OCI-LY7 (cell line): ENCODE measurements around the gene NTM. TPM values are rescaled to one million over a fixed set of nuclear protein-coding genes. Genes with fewer than 3 reads are reported as not detected.

Experiments used
- BruUV-seq: library from RNA; stranded (reverse); fragments of 400-500 nt; replicated peaks from 2 replicates; lab custom pipeline; 2021; lab: Mats Ljungman, UMichigan
- CTCF ChIA-PET: fragments of 300-600 bp; sonication (Branson Sonifier 250); formaldehyde crosslinking; loops from one replicate; lab custom pipeline; 2022; ENCODE audit warnings: antibody characterized with exemption; ENCODE audit not compliant: unreplicated experiment; lab: Charles Lee
- POLR2A ChIA-PET: fragments of 300-600 bp; sonication (Branson Sonifier 250); formaldehyde crosslinking; loops from one replicate; lab custom pipeline; 2022; ENCODE audit warnings: antibody characterized with exemption; lab: Charles Lee
- DNase-seq: peaks from one replicate; pipeline ENCODE4 v3.0.0-alpha.2; 2015; ENCODE audit warnings: low spot score
- H2AFZ ChIP-seq: fragments of 200-600 bp; sonication (generic), shearing (Covaris generic); 2 replicates; pipeline ENCODE4 v1.6.1; 2014; ENCODE audit warnings: mild to moderate bottlenecking, antibody characterized with exemption, low read length, moderate library complexity
- H3K27ac ChIP-seq: fragments of 200-600 bp; sonication (generic); 2 replicates; pipeline ENCODE4 v1.5.1; 2014; ENCODE audit warnings: mixed run types, low read depth, mild to moderate bottlenecking, moderate library complexity, low read length, inconsistent platforms; ENCODE audit not compliant: poor library complexity, severe bottlenecking
- H3K36me3 ChIP-seq: fragments of 200-600 bp; sonication (generic); 2 replicates; pipeline ENCODE4 v1.6.1; 2014; ENCODE audit warnings: mild to moderate bottlenecking, antibody characterized with exemption, low read length, moderate library complexity, mixed read lengths; ENCODE audit not compliant: insufficient read depth
- H3K4me1 ChIP-seq: fragments of 200-600 bp; sonication (generic); 2 replicates; pipeline ENCODE4 v1.5.1; 2014; ENCODE audit warnings: mild to moderate bottlenecking, low read length; ENCODE audit not compliant: insufficient read depth, poor library complexity, severe bottlenecking
- H3K4me2 ChIP-seq: fragments of 200-600 bp; sonication (generic); 2 replicates; pipeline ENCODE4 v1.6.1; 2014; ENCODE audit warnings: mild to moderate bottlenecking, low read length
- H3K4me3 ChIP-seq: fragments of 200-600 bp; sonication (generic); 2 replicates; pipeline ENCODE4 v1.5.1; 2014; ENCODE audit warnings: mild to moderate bottlenecking, low read depth, low read length; ENCODE audit not compliant: poor library complexity, severe bottlenecking
- H3K79me2 ChIP-seq: fragments of 200-600 bp; sonication (generic); 2 replicates; pipeline ENCODE4 v1.6.1; 2016; ENCODE audit warnings: low read depth, mild to moderate bottlenecking, low read length, moderate library complexity, mixed read lengths; ENCODE audit not compliant: insufficient read depth
- H3K9me2 ChIP-seq: fragments of 200-600 bp; sonication (generic); 2 replicates; pipeline ENCODE4 v1.6.1; 2016; ENCODE audit warnings: mild to moderate bottlenecking, low read length, mixed read lengths; ENCODE audit not compliant: insufficient read depth
- H3K9me3 ChIP-seq: fragments of 200-600 bp; sonication (generic); 2 replicates; pipeline ENCODE4 v1.6.1; 2014; ENCODE audit warnings: mild to moderate bottlenecking, mixed run types, low read length, mixed read lengths
- H4K20me1 ChIP-seq: fragments of 200-600 bp; sonication (generic); 2 replicates; pipeline ENCODE4 v1.6.1; 2014; ENCODE audit warnings: mild to moderate bottlenecking, antibody characterized with exemption, low read length, moderate library complexity, mixed read lengths; ENCODE audit not compliant: insufficient read depth
- EZH2phosphoT487 ChIP-seq: fragments of 200-600 bp; sonication (generic); IDR thresholded peaks from 2 replicates; pipeline ENCODE4 v1.6.1; 2018; ENCODE audit warnings: low read depth, borderline replicate concordance, mild to moderate bottlenecking, mixed run types, antibody characterized with exemption, low read length, moderate library complexity, mixed read lengths
- intact Hi-C: fragments of 100-400 bp; cut with micrococcal nuclease; formaldehyde crosslinking; loops from one replicate; pipeline ENCODE4 v1.10.0; 2022; ENCODE audit not compliant: unreplicated experiment
- total RNA-seq, 2 experiments: library from RNA; depleted of rRNA in 1 of 2; stranded (reverse); fragments of >200 nt in 1 of 2; shearing (Covaris generic) in 1 of 2; gene quantifications; 2 replicates each; pipeline ENCODE4 v1.2.3, GENCODE V29; 2014 to 2022
- TF ChIP-seq, protein P1 (sequence below): fragments of 200-600 bp; sonication (generic); conservative IDR thresholded peaks from 2 replicates; pipeline ENCODE4 v1.5.1; 2014; ENCODE audit warnings: mild to moderate bottlenecking, antibody characterized with exemption, low read length, moderate library complexity, mixed read lengths

Gene NTM
- total RNA-seq, 2 experiments from 2014 or later = not detected

DNA sequence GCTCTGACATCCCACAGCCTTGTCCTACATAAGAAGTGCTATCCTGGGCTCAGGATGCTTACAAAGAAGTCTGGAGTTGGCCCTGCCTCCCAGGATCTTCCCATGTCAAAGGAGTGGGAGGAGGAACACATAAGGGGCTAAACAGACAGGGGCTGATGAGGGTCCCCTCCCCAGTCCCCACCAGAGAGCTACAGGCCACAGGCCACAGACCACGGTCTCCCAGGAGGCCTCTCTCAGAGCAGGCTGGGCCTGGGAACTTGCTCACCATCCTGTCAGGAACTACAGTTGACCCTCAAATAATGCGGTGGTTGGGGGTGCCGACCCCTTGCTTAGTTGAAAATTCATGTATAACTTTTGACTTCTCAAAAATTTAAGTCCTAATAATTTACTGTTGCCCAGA is 315.5 kb downstream of the NTM start:
- H3K4me3 ChIP-seq = no peak overlapping the region
- BruUV-seq = no TSS peak
- no peaks in the 10 kb centered on the region for H3K4me1 ChIP-seq
- CTCF ChIA-PET = no interaction called here
- no peaks in the 10 kb centered on the region for H3K36me3 ChIP-seq
- TF ChIP-seq, protein P1, sequence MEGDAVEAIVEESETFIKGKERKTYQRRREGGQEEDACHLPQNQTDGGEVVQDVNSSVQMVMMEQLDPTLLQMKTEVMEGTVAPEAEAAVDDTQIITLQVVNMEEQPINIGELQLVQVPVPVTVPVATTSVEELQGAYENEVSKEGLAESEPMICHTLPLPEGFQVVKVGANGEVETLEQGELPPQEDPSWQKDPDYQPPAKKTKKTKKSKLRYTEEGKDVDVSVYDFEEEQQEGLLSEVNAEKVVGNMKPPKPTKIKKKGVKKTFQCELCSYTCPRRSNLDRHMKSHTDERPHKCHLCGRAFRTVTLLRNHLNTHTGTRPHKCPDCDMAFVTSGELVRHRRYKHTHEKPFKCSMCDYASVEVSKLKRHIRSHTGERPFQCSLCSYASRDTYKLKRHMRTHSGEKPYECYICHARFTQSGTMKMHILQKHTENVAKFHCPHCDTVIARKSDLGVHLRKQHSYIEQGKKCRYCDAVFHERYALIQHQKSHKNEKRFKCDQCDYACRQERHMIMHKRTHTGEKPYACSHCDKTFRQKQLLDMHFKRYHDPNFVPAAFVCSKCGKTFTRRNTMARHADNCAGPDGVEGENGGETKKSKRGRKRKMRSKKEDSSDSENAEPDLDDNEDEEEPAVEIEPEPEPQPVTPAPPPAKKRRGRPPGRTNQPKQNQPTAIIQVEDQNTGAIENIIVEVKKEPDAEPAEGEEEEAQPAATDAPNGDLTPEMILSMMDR = no peak
- no peak for TF ChIP-seq EZH2phosphoT487
- no peaks in the 10 kb centered on the region for H3K9me2 ChIP-seq
- no peaks in the 10 kb centered on the region for H4K20me1 ChIP-seq
- no peaks in the 10 kb centered on the region for H3K9me3 ChIP-seq
- DNase-seq = no peak
- intact Hi-C loops = no loop called here
- no peak overlapping the region for H2AFZ ChIP-seq
- POLR2A ChIA-PET = no interaction called here
- H3K79me2 ChIP-seq = no peaks in the 10 kb centered on the region
- H3K4me2 ChIP-seq = no peak overlapping the region
- no peak overlapping the region for H3K27ac ChIP-seq

DNA sequence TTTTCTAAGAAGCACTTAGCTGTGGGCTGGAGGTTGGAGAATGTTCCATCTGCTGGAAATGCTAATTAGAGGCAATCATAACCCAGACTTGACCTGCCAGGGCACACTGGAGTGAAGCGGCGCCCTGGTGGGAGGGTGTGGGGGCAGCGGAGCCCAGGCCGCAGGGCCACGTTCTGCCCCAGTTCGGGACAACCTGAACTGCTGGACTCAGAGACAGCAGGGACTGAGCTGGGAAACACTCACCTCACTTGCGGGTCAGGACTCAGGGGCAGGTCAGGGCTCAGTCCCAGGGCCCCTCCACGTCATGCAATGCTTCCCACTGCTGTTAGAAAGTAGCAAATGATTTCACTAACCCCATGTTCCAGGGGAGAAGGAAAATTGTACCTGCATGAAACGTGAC is 316.4 kb downstream of the NTM start:
- no peak for DNase-seq
- H3K79me2 ChIP-seq = no peaks in the 10 kb centered on the region
- no peaks in the 10 kb centered on the region for H4K20me1 ChIP-seq
- H2AFZ ChIP-seq = no peak overlapping the region
- no peaks in the 10 kb centered on the region for H3K4me1 ChIP-seq
- BruUV-seq = no TSS peak
- H3K4me2 ChIP-seq = no peak overlapping the region
- ChIA-PET POLR2A (no interaction called here), CTCF (no interaction called here)
- H3K9me2 ChIP-seq = no peaks in the 10 kb centered on the region
- no peak for TF ChIP-seq EZH2phosphoT487
- TF ChIP-seq, protein P1 = no peak
- H3K27ac ChIP-seq = no peak overlapping the region
- intact Hi-C loops = no loop called here
- H3K36me3 ChIP-seq = no peaks in the 10 kb centered on the region
- H3K9me3 ChIP-seq = no peaks in the 10 kb centered on the region
- no peak overlapping the region for H3K4me3 ChIP-seq

DNA sequence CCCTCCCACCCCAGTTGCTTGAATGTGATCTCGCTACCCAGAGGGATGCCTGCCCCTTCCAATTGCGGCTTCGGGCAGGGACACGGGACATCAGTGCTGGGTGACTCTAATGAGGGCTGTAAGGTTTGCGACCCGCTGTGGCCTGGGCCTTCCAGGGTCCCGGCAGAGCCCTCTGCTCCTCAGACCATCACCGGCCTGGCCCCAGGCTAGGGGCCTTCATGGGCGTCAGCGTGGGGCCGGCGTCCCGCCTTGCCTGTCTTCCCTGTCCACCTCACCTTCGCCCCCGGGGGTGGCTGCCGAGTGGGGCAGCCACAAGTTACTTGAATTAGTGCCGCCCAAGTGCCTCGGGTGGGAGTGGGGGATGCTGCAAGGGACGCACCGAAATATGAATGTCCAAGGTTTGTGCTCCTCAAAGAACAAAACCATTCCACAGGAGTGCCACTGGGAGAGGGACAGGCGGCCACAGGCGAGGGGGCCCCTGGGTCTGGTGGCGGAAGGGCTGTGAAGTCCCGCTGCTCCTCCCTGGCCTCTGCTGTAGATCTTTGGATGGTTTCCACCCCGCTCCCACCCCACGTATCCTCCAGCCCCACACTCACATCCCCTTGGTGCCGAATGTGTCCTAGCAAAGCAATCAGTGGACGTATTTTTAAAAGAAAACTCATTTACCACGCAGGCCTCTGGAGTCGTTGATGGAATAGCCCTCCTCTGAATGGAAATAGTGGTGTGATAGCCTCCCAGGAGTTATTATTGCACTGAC is 317.1 kb downstream of the NTM start:
- BruUV-seq = no TSS peak

More for the DNA sequence above, 317.1 kb downstream of the NTM start:
- CTCF ChIA-PET = interaction anchor here (1.5 kb wide), 1 partner anchor 622 kb away, joined by 4 read pairs; no protein-coding TSS in a partner anchor
- Histone ChIP-seq H4K20me1 (no peaks in the 10 kb centered on the region), H3K9me3 (no peaks in the 10 kb centered on the region), H3K4me3 (no peak overlapping the region), H3K79me2 (no peaks in the 10 kb centered on the region), H3K4me2 (no peak overlapping the region), H3K4me1 (no peaks in the 10 kb centered on the region), H3K9me2 (no peaks in the 10 kb centered on the region), H2AFZ (no peak overlapping the region), H3K36me3 (no peaks in the 10 kb centered on the region), H3K27ac (no peak overlapping the region)
- intact Hi-C loops = no loop called here
- no peak for DNase-seq
- no peak for TF ChIP-seq EZH2phosphoT487
- TF ChIP-seq, protein P1 = no peak
- POLR2A ChIA-PET = no interaction called here
